Retinal pigment epithelial cell (primary cell): Measurements from ENCODE around the gene DCDC2C.

ENCODE experiments used
- DNase-seq: peaks from one replicate; pipeline ENCODE4 v3.0.0-alpha.2; 2010; ENCODE audit warnings: low read depth
- H3K4me3 ChIP-seq: 2 replicates; pipeline ENCODE4 v1.5.1; 2011; ENCODE audit warnings: mild to moderate bottlenecking, low read length, control low read depth, moderate library complexity
- TF ChIP-seq, protein P1 (sequence below): conservative IDR thresholded peaks from 2 replicates; pipeline ENCODE4 v1.5.1; 2011; ENCODE audit warnings: low read depth, low read length, control low read depth, inconsistent platforms

The DCDC2C gene

DNA sequence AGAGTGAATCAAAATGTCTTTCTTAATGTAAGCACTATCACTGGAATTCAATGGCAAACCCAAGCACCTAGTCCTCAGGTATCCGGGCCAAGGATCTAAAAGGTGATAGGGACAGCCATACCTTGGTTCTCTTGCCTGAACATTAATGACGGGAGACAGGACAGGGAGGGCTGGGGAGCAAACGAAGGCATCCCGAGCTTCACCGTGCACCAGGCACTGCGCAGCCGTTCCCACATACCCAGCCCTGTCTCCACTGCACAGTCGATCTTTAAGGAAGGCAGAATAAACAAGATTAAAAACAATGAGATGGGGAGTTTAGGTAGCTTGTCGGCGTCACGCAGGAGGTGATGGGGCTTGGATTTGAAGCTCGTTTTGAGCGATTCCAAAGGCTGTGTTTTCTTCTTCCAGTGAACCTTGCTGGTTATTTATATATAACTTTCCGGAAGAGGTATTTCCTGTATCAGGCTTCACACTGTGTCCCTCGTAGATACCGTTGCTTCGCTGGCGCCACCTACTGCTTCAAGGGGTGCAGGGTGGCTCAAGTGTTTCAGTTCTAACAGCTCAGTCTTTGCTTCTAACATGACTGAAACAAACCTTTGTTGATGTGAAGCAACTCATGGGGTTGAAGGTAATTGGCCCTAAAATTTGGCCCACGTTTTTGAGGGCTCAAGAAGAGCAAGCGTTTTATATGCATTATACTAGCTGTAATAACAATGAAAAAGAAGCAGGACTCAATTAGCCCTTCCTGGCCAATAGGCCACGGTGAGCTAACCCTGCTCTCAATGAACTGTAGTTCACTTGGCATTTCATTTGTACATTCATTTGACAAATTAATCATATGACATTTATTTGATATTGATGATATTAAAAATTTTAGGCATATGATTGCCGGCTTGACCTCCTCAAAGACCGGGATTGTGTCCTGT lies 77.4 kb downstream of the DCDC2C start:
- peak; percentile 18 for DNase-seq
- no peak overlapping the region for H3K4me3 ChIP-seq
- TF ChIP-seq, protein P1, sequence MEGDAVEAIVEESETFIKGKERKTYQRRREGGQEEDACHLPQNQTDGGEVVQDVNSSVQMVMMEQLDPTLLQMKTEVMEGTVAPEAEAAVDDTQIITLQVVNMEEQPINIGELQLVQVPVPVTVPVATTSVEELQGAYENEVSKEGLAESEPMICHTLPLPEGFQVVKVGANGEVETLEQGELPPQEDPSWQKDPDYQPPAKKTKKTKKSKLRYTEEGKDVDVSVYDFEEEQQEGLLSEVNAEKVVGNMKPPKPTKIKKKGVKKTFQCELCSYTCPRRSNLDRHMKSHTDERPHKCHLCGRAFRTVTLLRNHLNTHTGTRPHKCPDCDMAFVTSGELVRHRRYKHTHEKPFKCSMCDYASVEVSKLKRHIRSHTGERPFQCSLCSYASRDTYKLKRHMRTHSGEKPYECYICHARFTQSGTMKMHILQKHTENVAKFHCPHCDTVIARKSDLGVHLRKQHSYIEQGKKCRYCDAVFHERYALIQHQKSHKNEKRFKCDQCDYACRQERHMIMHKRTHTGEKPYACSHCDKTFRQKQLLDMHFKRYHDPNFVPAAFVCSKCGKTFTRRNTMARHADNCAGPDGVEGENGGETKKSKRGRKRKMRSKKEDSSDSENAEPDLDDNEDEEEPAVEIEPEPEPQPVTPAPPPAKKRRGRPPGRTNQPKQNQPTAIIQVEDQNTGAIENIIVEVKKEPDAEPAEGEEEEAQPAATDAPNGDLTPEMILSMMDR, result peak; percentile 80

DNA sequence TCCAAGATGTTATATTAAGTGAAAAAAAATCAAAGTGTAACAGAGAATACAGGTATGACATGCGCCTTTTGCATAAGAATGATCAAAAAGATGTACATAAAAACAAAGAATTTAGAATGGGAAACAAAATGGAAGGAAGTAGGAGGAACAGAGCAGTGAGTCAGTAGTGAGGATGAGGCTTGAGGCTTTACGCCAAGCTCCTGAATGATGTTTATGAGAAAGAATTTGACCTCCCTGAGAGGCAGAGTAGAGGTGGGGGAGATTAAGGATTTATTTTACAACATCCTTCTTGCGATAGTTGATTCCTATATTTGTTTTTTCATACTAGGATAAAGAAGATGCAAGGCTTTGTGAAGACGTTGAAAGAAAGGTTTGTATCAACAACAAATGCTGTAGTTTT lies 81.4 kb downstream of the DCDC2C start:
- no peak for DNase-seq
- TF ChIP-seq, protein P1, result no peak

DNA sequence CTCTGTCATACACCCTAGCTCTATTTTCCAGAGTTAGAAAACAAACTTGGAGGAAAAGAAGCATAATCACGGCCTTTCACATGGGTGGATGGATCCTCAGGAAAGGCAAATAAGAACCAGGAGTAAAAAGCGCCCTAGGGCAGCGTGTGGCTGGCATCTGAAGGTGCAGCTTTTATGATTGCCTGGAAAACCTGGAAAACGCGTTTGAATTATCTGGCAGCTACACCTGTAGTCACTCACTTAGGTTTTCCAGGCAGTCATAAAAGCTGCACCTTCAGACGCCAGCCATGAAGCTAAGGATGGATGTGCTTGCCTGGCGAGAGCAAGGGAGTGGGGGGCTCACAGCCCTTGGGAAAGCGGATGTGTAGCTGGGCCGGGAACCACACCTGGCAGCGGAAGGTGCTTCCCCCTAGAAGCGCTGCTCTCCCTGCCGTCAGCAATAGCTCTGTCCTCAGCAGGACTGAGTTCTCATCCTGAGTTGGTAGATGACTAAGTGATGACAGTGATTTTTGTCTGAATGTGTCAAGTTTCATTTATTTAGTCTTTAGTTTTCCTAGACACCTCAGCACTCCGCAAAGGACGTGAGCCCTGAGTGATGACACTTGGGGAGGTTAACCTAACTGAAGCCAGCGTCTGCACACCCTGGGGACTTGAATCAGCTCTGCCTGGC lies 82.0 kb downstream of the DCDC2C start:
- TF ChIP-seq, protein P1, result no peak
- DNase-seq, result no peak
- no peak overlapping the region for H3K4me3 ChIP-seq

More for the DNA sequence above, 81.4 kb downstream of the DCDC2C start:
- no peak overlapping the region for H3K4me3 ChIP-seq

DNA sequence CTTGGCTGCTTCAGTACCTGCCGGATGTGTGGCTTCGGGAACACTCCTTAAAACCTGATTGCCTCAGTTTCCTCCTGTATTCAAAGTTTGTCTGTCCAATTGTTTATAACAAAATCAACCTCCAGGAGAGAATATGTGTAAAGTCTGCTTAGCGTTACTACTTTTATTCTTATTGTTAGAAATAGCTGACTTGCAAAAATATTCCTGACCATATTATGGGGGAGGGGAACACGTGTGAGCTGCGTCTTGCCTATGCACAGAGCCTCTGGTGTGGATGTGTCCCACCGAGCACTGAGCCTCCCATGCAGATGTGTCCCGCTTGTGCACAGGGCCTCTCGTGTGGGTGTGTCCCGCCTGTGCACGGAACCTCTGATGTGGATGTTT lies 82.5 kb downstream of the DCDC2C start:
- DNase-seq, result no peak
- TF ChIP-seq, protein P1, result no peak
- H3K4me3 ChIP-seq, result no peak overlapping the region

DNA sequence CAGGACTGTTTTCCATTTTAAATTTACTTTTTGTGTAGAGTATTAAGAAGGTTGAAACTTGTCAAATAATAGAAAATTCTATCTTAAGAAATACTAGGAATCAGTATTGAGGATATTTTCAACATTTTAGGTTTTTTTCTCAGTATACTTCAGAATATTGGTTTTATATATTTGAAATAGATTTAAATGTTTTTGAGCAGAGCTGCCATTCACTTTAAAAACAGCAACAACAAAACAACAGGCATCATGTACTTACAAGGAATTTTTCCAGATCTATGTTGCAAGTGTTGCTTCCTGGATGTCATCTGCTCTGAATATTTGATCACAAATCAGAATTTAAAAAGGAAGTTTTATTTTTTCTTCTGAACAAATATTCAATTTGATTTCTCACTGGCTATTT lies 84.4 kb downstream of the DCDC2C start:
- no peak overlapping the region for H3K4me3 ChIP-seq
- no peak for DNase-seq
- TF ChIP-seq, protein P1, result no peak

DNA sequence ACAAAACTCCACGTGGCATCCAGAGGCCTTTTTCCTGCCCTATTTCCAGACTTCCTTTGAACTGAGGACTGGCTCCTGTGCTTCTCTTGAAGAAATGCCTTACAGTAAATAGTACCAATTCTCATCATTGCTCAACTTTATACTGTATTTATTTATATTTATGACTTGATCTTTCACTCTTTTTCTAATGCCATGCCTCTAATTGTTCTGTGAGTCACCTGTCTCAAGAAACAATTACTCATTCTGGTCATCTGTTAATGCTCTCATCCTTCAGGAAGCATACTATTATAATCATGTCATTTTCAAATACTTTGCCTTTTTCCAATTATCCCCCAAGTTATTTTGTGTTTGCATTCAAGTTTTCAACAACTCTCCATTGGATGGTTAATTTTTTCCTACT lies 85.9 kb downstream of the DCDC2C start:
- no peak for DNase-seq
- H3K4me3 ChIP-seq, result no peak overlapping the region
- TF ChIP-seq, protein P1, result no peak
